Stimulated activated memory B cell treated with anti-CD40 and anti-IgM and Interleukin-4, amounts not matched to agents 10 μg/mL and 1 μg/mL and 100 μg/mL, for 72 hours (primary cell): ENCODE measurements around the gene MYG1.

ENCODE experiments used
- ATAC-seq: fragments of 150-1000 bp; cut with Tn5 transposase; 2 replicates; pipeline ENCODE4 v1.10.0; 2021
- H3K27ac Mint-ChIP-seq: one replicate; pipeline ENCODE4 v1.8.0; 2022; ENCODE audit warnings: mild to moderate bottlenecking, mixed read lengths
- H3K27me3 Mint-ChIP-seq: one replicate; pipeline ENCODE4 v1.8.0; 2022; ENCODE audit warnings: mixed read lengths
- H3K36me3 Mint-ChIP-seq: one replicate; pipeline ENCODE4 v1.8.0; 2022; ENCODE audit warnings: mixed read lengths
- H3K4me1 Mint-ChIP-seq: one replicate; pipeline ENCODE4 v1.8.0; 2022; ENCODE audit warnings: mixed read lengths
- H3K4me3 Mint-ChIP-seq: one replicate; pipeline ENCODE4 v1.8.0; 2022; ENCODE audit warnings: mild to moderate bottlenecking, moderate library complexity, mixed read lengths
- H3K9me3 Mint-ChIP-seq: one replicate; pipeline ENCODE4 v1.8.0; 2022; ENCODE audit warnings: mixed read lengths

MYG1 gene

GRCh38 chr12:53298164-53298563 lies 1.3 kb upstream of the MYG1 start:
- H3K4me3 Mint-ChIP-seq = no peak overlapping the region
- H3K4me1 Mint-ChIP-seq = peaks cover 78% of the 10 kb centered on the region
- no peaks in the 10 kb centered on the region for H3K27me3 Mint-ChIP-seq
- peaks cover 60% of the 10 kb centered on the region for H3K36me3 Mint-ChIP-seq
- H3K9me3 Mint-ChIP-seq = no peaks in the 10 kb centered on the region
- H3K27ac Mint-ChIP-seq = peak overlapping the region; percentile 89
- no peak for ATAC-seq

DNA sequence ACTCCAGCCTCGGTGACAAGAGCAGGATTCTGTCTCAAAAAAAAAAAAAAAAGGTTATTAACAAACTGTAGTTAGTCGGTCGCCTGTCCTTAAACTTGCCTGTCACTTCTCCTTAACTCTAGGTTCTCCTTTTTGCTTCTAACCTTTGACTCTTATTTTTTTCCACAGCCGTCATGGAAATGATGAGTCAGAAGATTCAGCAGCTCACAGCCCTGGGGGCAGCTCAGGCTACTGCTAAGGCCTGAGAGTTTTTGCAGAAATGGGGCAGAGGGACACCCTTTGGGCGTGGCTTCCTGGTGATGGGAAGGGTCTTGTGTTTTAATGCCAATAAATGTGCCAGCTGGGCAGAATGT lies 418 bp upstream of the MYG1 start:
- peak overlapping the region; percentile 88 for H3K4me3 Mint-ChIP-seq
- H3K9me3 Mint-ChIP-seq = no peaks in the 10 kb centered on the region
- H3K36me3 Mint-ChIP-seq = peaks cover 53% of the 10 kb centered on the region
- ATAC-seq = peak; percentile 69
- H3K4me1 Mint-ChIP-seq = peaks cover 80% of the 10 kb centered on the region
- H3K27ac Mint-ChIP-seq = peak overlapping the region; percentile 89
- no peaks in the 10 kb centered on the region for H3K27me3 Mint-ChIP-seq

DNA sequence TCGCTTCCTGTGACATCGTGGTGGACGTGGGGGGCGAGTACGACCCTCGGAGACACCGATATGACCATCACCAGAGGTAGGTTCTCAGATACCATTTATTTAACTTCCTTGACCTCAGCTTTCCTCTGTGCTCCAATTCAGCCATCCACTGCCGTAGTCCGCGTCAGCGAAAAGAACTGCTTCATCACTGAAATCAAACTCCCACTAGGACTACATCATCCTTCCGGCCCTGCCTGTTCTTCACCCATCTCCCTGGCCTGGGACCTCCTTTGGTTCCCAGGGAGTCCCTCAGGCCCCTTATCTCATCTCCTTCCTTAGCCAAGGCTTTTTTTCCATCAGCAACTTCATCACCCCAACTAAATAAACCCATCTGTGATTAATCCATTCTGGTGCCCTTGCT lies 692 bp downstream of the MYG1 start:
- ATAC-seq = no peak
- H3K27me3 Mint-ChIP-seq = no peaks in the 10 kb centered on the region
- H3K36me3 Mint-ChIP-seq = peaks cover 53% of the 10 kb centered on the region
- peaks cover 74% of the 10 kb centered on the region for H3K4me1 Mint-ChIP-seq
- peak overlapping the region; percentile 89 for H3K27ac Mint-ChIP-seq
- H3K4me3 Mint-ChIP-seq = peak overlapping the region; percentile 88
- no peaks in the 10 kb centered on the region for H3K9me3 Mint-ChIP-seq

GRCh38 chr12:53302903-53303302 lies 3.4 kb downstream of the MYG1 start:
- H3K36me3 Mint-ChIP-seq = peaks cover 73% of the 10 kb centered on the region
- H3K27ac Mint-ChIP-seq = peak overlapping the region; percentile 89
- H3K27me3 Mint-ChIP-seq = no peaks in the 10 kb centered on the region
- peaks cover 56% of the 10 kb centered on the region for H3K4me1 Mint-ChIP-seq
- peak overlapping the region; percentile 24 for H3K4me3 Mint-ChIP-seq
- no peaks in the 10 kb centered on the region for H3K9me3 Mint-ChIP-seq
- no peak for ATAC-seq

DNA sequence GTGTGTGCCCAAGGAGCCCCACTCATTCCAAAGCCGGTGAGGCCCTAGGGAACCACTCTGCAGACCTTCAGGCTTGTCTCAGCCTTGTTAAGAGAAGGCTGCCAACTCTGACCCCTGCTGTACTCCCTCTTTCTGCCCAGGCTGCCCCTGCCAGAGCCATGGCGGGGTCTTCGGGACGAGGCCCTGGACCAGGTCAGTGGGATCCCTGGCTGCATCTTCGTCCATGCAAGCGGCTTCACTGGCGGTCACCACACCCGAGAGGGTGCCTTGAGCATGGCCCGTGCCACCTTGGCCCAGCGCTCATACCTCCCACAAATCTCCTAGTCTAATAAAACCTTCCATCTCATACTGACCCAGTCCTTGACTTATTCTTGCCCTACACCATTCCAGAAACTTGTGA lies 7.3 kb downstream of the MYG1 start:
- no peak for ATAC-seq
- Mint-ChIP-seq H3K4me1 (peaks cover 19% of the 10 kb centered on the region), H3K27ac (peak overlapping the region; percentile 46), H3K4me3 (no peak overlapping the region), H3K9me3 (no peaks in the 10 kb centered on the region), H3K36me3 (peaks cover 62% of the 10 kb centered on the region), H3K27me3 (no peaks in the 10 kb centered on the region)

- ATAC-seq = no peak
- Mint-ChIP-seq H3K27ac (no peak overlapping the region), H3K9me3 (no peaks in the 10 kb centered on the region), H3K4me3 (no peak overlapping the region), H3K27me3 (no peaks in the 10 kb centered on the region), H3K36me3 (peaks cover 51% of the 10 kb centered on the region), H3K4me1 (peaks cover 5% of the 10 kb centered on the region)
These were observed 8.8 kb downstream of the MYG1 start for GRCh38 chr12:53308276-53308675.

DNA sequence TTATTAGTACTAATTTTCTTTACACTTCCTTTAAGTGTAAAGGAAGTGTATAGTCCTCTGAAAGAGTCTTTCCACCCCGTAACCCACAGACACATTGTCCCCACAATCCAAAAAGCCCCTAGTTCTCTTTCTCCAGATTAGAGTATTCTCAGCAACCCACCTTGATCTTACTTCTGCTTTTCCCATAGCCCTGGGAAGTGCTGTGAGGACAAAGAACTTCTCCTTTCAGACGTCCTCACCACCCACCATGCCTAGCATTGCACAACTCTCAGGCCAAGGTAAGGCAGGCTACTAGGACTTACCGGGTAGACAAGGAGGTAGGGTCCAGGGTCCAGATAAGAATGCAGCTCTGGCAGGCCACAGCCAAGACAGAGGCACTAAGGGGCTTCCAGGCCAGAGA lies 14.5 kb downstream of the MYG1 start:
- H3K4me3 Mint-ChIP-seq = peak overlapping the region; percentile 6
- H3K9me3 Mint-ChIP-seq = no peaks in the 10 kb centered on the region
- H3K36me3 Mint-ChIP-seq = peaks cover 61% of the 10 kb centered on the region
- H3K27me3 Mint-ChIP-seq = no peaks in the 10 kb centered on the region
- peak; percentile 94 for ATAC-seq
- peak overlapping the region; percentile 78 for H3K27ac Mint-ChIP-seq
- H3K4me1 Mint-ChIP-seq = peaks cover 31% of the 10 kb centered on the region

- Mint-ChIP-seq H3K9me3 (no peaks in the 10 kb centered on the region), H3K36me3 (peaks cover 31% of the 10 kb centered on the region), H3K4me1 (peaks cover 45% of the 10 kb centered on the region), H3K27ac (peak overlapping the region; percentile 87), H3K27me3 (no peaks in the 10 kb centered on the region), H3K4me3 (peak overlapping the region; percentile 89)
- ATAC-seq = no peak
These were observed 21.1 kb downstream of the MYG1 start for GRCh38 chr12:53320352-53321195.

- Mint-ChIP-seq H3K4me1 (peaks cover 34% of the 10 kb centered on the region), H3K4me3 (peak overlapping the region; percentile 92), H3K9me3 (no peaks in the 10 kb centered on the region), H3K36me3 (peaks cover 2% of the 10 kb centered on the region), H3K27ac (peak overlapping the region; percentile 88), H3K27me3 (peaks cover 11% of the 10 kb centered on the region)
- ATAC-seq = peak; percentile 70
These were observed 24.8 kb downstream of the MYG1 start for GRCh38 chr12:53324113-53324778.

DNA sequence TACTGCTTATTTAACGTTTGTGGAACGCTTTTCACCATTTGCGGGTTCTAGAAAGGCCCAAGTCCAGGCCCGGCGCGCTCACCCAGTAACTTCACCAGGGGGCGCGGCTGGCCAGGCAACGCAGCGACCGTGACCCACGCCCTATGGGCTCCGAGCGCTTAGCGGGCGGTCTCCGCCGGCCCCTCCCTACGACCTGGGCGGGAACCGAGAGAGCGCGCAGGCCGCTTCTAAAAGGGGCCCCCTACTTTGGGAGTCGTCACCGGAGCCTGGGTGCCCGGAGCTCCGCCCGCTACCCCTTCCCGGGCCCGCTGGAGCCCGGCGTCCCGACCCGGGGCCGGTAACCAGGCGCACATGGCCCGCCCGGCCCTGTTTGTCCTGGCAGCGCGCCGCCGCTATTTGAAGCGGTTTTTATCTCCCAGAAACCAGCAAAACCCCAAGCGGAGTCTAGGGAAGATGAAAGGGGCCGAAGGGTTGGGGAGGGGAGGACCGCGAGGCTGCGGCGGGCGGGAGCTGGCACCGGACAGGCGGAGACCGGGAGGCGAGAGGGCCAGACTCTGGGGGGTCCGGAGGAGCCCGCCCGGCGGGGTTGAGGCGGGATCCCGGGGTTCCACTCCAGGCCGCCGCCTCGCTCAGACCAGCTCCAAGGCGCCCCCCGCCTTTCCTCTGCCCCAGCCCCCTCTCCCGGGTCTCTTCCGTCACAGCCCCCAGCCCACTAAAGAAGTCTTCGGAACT lies 25.4 kb downstream of the MYG1 start:
- Mint-ChIP-seq H3K4me1 (peaks cover 31% of the 10 kb centered on the region), H3K27ac (peak overlapping the region; percentile 88), H3K36me3 (no peaks in the 10 kb centered on the region), H3K4me3 (peak overlapping the region; percentile 92), H3K9me3 (no peaks in the 10 kb centered on the region), H3K27me3 (peaks cover 11% of the 10 kb centered on the region)
- peak; percentile 86 for ATAC-seq

GRCh38 chr12:53325511-53326061 lies 26.1 kb downstream of the MYG1 start:
- peak overlapping the region; percentile 92 for H3K4me3 Mint-ChIP-seq
- peaks cover 11% of the 10 kb centered on the region for H3K27me3 Mint-ChIP-seq
- no peaks in the 10 kb centered on the region for H3K9me3 Mint-ChIP-seq
- peaks cover 25% of the 10 kb centered on the region for H3K4me1 Mint-ChIP-seq
- ATAC-seq = no peak
- no peaks in the 10 kb centered on the region for H3K36me3 Mint-ChIP-seq
- peak overlapping the region; percentile 88 for H3K27ac Mint-ChIP-seq

GRCh38 chr12:53326460-53327185 lies 27.1 kb downstream of the MYG1 start:
- Mint-ChIP-seq H3K36me3 (no peaks in the 10 kb centered on the region), H3K27ac (no peak overlapping the region), H3K4me1 (peaks cover 14% of the 10 kb centered on the region), H3K4me3 (peak overlapping the region; percentile 66), H3K9me3 (no peaks in the 10 kb centered on the region), H3K27me3 (peaks cover 11% of the 10 kb centered on the region)
- ATAC-seq = no peak

DNA sequence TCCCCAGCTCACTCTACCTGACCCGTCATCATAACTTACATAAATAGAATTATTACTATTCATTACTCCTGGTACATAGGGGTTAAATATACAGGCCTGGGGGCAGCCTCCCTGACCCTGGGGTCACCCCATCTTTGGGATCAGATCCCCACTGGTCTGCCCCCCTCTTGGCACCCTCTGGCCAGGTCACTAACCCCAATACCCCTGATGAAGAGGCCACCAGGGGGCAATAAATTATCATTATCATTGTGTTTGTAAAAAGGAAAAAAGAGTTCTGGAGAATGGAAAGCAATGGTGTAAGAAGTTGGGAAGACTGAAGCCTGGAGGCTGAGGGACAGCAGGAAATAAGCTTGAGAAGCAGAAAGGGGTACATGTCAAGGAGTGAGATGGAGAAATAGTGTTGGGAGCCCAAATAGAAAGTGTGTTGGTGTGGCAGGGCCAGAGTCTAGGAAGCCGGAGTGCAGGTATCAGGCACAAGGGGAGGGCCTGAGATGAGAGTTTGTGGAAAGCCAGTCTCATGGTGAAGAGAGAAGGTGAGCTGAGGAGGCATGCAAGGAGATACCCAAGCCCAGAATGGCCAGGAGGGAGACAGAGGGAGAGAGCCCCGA lies 28.0 kb downstream of the MYG1 start:
- no peak overlapping the region for H3K4me3 Mint-ChIP-seq
- peaks cover 12% of the 10 kb centered on the region for H3K4me1 Mint-ChIP-seq
- no peaks in the 10 kb centered on the region for H3K36me3 Mint-ChIP-seq
- ATAC-seq = no peak
- no peaks in the 10 kb centered on the region for H3K9me3 Mint-ChIP-seq
- peaks cover 21% of the 10 kb centered on the region for H3K27me3 Mint-ChIP-seq
- no peak overlapping the region for H3K27ac Mint-ChIP-seq

GRCh38 chr12:53328043-53328435 lies 28.5 kb downstream of the MYG1 start:
- Mint-ChIP-seq H3K4me1 (peaks cover 12% of the 10 kb centered on the region), H3K27ac (no peak overlapping the region), H3K4me3 (no peak overlapping the region), H3K9me3 (no peaks in the 10 kb centered on the region), H3K27me3 (peaks cover 24% of the 10 kb centered on the region), H3K36me3 (no peaks in the 10 kb centered on the region)
- ATAC-seq = no peak
